Inflammatory macrophage treated with lipopolysaccharide for 1 hour (primary cell): Measurements from ENCODE around the gene RASGEF1C.

Experiments used
- DNase-seq, 2 donors: peaks; one replicate each; pipeline ENCODE4 v3.0.0-alpha.2; 2020 to 2022

The RASGEF1C gene

DNA sequence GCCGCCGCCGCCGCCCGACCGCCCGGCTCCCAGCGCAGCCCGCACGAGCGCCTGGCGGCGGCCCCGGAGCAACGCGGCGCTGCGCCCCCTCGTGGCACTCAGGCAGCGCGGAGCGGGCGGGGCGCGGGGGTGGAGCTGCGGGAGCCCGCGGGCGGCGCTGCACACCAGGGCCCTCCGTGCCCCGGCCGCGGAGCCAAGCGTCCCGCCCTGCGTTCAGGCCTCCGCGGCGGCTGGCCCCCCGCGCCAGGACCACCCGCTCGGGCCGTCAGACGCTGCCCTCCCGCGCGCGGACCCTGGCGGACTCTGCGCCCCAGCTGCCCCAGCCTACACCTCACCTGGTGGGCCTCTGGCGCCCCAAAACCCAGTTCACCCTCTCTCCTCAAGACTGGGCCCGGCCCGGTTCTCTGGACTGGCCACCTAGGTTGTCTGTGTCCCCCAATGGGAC, at the start of gene RASGEF1C:
TSS of gene RASGEF1C (minus strand) at position 75 of the 445 bp plus-strand sequence. CDS start 71,159 bp downstream, outside the sequence.
- DNase-seq, result peak; percentile 46 to 81

GRCh38 chr5:180253036-180253824, 44.2 kb upstream of the RASGEF1C start:
- DNase-seq, result no peak

GRCh38 chr5:180251887-180252286, 42.9 kb upstream of the RASGEF1C start:
- no peak for DNase-seq

DNA sequence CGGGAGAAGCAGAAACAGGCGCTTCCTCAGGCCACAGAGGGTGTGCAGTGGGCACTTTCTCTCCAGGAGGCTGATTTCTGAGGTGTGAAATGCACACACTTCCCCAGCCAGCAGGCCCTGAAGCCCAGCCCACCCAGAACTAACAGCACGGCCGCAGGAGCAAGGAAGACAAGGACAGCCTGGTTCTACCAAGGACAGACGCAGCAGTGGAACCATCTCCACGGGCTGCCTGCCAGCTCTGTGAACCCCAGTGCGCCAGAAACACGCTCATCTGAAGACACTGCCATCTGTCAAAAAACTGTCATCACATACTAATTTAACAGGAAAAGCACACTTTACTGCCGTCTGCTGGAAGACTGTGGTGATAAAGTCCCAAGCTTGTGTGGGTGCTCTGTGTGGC, 42.1 kb upstream of the RASGEF1C start:
- no peak for DNase-seq

GRCh38 chr5:180250329-180250728, 41.3 kb upstream of the RASGEF1C start:
- DNase-seq, result no peak

DNA sequence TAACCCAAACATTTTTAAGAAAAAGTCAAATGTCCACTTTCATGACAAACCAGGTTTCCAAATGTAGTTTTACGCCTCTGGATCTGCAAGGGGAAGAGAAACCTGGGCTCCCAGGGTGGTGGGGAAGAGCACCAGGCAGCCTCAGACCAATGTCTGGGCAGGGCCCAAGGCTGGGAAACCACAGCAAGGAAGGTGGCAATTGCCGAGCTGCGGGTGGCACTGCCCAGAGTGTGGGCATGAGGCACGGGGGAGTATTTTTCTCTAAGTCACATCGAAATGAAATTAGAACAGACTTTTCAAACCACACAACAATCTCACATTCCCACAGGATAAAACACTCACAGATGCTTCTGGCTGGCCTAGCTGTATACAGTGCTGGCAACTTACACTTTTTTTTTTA, 32.6 kb upstream of the RASGEF1C start:
- no peak for DNase-seq

DNA sequence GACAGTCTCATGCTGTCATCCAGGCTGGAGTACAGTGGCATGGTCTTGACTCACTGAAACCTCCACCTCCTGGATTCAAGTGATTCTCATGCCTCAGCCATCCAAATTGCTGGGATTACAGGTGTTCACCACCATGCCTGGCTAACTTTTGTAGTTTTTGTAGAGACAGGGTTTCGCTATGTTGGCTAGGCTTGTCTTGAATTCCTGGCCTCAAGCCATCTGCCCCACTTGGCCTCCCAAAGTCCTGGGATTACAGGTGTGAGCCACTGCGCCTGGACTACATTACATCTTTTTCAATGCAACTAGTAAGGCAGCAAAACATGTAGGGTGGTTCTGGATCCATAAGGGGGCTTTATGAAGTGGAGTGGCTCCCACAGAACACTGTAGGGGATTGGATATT, 29.6 kb upstream of the RASGEF1C start:
- no peak for DNase-seq

DNA sequence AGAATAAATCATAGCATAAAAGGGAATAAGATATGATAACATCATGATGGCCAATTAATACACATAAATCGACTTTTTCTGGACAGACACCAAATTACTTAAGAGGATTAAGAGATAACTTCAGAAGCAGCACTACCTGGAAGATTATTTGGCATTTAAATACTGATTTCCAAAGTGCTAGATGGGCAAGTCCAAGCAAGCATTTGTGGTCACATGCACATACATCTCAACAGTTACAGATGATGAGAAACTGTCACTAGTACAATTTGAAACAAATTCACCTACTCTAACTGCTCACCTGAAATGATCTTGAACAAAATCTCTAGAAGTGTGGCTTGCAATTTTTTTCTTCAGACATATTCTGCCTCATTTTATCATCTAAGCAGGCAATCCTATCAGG, 26.8 kb upstream of the RASGEF1C start:
- DNase-seq, result no peak

GRCh38 chr5:180235077-180235476, 26.1 kb upstream of the RASGEF1C start:
- DNase-seq, result no peak

DNA sequence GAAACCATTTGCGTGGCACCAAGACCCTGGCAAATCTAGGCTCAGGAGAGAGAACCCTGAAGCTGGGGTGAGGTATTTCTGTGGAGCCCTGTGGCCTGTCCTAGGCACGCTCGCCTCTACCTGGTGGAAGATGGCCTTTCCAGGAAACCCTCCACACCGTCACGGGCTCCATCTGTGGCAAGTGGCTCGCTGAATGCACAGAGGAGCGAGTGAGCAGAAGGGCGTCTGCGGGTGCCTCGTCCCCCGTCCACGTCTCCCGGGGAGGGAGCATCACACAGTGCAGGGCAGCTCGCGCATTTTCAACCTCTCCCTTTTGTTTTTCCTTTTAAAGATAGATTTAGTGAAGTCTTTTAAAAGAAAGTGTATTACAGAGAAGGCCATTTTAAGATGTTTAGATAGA, 25.3 kb upstream of the RASGEF1C start:
- no peak for DNase-seq

- DNase-seq, result no peak
These were observed 24.7 kb upstream of the RASGEF1C start for GRCh38 chr5:180233729-180234128.

DNA sequence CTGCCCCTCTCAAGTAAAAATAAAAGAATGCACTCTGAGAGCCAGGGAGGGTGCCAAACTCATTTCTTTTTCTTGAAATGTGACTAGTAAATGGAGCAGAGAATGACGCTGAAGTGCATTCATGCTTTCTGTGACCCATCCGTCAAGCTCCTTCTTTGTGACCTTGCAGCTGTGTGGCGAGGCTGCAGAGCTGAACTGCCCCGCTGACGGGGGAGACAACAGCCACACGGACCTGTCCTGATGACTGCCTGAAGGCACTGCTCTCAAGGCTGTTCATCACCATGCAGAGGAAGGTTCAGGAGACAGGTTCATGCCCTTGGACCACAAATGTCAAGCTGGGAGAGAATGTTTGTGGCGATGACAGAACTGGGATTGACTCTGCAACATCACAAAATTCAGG, 21.0 kb upstream of the RASGEF1C start:
- no peak for DNase-seq

DNA sequence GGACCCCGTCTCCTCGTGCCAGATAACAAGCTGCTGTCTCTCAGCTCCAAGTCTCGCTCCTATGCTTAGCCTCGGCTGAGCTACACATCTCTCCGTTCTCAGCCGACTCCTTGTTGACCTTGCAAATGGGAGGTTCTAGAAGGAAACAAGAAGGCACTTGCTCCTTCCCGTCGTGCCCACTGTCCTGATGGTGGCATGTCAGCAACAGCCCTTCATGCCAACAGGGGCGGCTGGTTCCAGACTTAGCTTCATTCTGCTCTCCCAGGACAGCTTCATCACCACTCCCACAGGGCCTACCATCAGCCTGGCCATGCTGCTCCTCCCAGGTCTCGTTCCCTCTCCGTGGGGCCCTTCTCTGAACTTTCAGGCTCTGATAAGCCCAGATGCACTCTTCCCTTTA, 13.0 kb upstream of the RASGEF1C start:
- DNase-seq, result no peak

GRCh38 chr5:180217797-180218196, 8.8 kb upstream of the RASGEF1C start:
- no peak for DNase-seq

DNA sequence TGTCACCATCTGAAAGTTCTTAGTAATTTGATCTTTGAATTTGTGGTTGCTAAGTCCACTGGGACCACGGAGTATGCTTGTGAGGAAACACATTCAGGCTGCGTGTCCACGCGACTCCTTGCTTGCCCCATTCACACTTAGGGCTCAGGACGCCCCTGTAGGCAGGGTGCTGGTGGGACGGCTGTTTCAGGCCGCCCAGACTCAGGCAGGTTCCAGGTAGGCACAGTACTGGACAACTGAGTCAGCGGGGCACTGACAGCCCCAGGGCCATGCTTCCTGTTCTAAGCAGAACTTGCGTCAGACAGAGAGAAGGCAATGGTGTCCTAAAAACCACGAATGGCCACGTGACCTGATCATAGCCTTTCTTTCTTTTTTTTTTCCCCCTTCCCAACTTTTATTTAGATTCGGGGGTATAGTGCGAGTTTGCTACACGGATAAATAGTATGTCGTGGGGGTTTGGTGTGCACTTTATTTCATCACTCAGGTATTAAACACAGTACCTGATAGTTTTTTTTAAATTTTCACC, 7.7 kb upstream of the RASGEF1C start:
- DNase-seq, result no peak

GRCh38 chr5:180215783-180216630, 7.0 kb upstream of the RASGEF1C start:
- peak; percentile 10 to 63 for DNase-seq

DNA sequence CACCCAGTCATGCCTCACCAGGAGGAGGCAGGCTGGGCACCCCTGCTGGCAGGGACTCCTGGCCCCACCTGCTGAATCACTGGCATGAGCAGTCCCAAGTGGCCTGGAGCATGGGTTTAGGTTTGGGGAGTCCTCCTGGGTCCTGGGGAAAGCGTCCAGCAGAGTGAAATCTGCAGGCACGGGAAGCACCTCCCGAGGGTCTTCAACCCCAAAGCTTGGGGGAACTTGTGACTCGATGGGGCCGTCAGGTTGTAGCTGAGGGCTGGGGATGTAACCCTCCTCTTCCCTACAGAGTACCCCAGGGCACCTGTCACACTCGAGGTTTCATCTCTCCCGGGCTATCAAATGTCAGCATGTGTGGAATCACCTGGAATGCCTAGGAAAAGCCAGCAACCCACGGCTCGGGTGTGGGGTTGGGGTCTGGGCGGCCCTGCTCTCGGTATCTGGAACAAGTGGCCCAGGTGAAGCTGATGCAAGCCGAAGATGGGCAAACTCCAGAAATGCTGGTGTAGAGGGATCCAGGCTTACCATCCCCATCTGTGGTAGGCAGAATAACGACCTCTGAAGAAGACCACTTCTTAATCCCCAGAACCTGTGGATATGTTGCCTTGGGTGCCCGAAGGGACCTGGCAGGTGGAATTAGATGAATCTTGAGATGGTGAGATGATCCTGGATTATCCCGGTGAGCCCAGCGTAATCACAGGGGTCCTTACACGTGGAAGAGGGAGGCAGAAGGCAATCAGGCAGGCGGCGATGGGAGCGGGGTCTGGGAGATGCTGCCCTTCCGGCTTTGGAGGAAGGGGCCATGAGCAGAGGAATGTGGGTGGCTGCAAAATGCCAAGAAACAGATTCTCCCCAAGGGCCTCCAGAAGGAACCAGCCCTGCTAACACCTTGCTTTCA, 6.1 kb upstream of the RASGEF1C start:
- no peak for DNase-seq

- no peak for DNase-seq
These were observed 4.7 kb upstream of the RASGEF1C start for GRCh38 chr5:180213657-180214207.

DNA sequence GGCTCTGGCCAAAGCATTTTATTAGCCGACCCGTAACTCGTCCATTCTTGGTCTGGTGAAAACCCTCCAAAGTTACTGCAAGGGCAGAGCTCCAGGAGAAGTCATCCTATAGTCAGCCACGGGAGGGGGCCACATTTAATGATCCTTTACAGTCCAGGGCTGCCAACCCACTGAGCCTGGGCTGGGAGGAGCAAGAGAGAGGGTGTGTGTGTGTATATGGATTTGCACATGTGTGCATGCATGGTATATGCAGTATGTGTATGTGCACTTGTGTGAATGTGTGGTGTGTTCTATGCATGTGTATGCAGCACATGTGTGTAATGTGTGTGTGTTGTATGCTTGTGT, 4.2 kb upstream of the RASGEF1C start:
- DNase-seq, result no peak

GRCh38 chr5:180212363-180213255, 3.6 kb upstream of the RASGEF1C start:
- no peak for DNase-seq

DNA sequence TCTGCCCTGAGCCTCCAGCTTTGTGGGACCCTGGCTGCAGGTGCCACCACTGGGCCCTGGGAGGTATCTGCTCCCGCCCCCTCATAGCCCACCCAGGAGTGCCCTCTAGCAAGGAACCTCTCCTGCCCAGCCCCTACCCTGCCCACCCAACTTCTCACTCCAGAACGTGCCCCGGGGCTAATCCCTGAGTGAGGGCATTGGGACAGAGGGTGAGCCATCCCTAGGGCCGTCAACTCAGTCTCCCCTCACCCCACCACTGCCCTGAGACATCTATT, 2.7 kb upstream of the RASGEF1C start:
- no peak for DNase-seq
